ENCODE results near the gene DCT.

Gene DCT

DNA sequence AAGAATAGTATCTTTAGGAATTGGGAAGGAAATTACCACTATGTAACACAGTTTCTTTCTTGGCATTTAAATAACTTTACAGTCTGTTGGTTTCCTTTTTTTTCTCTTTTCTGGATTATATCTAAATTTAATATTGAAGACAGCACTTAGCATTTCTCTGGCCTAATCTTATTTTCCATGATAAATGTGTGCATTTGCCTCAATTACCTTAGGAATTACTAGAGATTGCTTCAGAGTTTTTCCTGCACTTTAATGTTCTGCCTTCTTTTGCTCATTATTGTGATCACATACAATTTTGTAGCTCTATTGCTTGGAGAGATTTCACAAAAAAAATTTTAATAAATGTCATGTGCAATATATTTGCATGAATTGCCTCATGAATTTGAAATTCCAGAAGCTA, 25.1 kb downstream of the DCT start:
- no peak for DNase-seq (ENCODE audit: low read depth)

DNA sequence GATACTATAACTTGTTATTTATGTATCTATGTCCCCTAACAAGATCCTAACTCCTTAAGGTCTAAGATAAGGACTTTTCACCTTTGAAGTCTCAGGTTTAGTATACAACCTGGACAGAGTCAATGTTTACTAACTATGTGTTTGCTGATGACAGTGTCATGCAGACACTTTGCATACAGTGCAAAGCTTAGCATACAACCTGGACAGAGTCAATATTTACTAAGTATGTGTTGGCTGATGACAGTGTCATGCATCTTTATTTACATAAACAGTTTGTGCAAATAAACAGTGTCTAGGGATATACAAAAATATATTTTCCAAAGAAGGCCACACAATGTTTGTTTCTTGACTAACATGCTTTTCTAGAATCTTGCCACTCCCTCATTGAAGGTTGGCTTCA, 34.7 kb downstream of the DCT start:
- no peak for DNase-seq (ENCODE audit: low read depth)

DNA sequence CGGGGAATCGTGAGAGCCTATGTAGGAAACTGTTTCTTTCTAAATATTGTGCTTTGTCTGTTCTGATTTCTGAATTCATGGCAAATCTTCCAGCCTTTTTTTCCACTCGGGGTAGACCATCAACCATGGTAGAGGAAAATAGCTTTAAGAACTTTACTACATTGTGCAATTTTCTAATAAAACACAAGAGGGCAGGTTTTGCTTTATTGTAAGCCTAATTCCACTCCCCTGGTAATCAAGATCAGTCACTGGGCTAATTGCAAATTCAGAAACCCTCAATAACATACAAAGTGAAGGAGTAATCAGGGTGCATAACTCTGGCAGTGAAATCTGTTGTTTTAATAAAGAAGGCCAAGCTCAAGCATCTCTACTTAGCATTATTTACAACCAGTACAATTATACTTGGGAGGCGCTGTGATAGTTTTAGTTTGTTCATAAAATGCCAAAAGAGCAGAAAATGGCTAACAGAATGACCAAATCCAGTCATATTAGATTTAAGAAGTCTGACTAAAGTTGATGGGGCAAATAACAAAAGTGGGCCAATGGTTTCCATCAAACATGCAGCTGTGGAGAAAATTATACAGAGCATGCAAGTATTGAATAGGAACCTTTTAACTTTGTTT, 43.8 kb downstream of the DCT start:
- DNase-seq (ENCODE audit: low read depth), result no peak

DNA sequence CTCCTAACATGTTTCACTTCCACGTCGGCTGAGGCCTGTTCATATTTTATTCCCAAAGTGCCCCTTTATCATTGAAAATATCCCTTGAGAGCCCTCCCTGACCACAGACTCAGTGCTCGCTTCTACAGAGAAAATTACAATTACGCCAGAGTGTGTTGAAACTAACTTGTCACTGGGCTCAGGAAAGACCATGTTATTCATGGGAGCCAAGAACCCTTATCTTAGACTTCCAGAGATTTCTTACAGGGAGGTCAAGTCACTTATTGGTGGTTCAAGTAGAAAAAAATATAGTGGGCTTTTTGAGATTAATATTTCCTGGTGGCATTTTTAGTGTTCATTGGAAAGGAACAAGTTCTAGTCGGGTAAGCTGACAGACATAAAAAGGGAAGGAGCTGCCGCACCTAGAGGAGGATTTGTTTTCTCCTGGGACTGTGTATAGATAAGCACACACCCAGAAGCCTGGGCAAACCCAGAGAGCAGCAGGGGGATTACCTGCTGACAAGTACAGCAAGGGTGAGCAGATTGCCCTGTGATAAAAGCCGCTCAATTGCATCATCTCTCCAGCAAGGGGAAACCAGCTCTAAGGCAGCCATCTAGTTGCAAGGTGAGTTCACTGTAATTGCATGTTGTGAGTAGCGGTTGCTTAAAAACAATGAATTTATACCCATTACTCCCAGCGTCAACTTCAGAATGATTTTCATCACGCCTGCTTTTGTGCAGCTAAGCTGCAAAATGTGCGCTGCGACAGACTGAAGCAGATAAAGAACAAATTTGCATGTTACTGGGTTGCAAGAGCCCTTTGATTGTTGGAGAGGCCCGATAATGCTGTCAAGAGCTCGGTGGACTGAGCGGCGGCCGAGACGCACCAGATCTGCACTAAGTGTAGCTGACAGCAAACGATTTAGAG, 46.2 kb downstream of the DCT start:
- no peak for DNase-seq (ENCODE audit: low read depth)

DNA sequence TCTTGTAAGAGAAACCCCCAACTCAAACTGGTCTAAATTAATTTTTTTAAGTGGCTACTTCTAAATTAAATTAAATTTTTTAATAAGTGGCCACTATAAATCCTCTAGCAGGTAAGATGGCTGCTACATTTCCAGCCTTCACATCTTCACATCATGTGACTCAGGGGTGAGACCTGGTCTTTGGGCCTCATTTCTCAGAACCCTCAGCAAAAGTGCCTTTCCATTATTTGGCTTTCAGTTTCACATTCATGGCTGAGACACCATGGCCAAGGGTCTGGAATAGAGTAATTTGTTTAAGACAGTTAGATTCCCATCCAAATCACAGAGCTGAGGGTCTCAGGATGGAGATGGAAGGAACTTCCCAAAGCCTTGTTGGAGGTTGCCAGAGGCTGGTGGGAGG, 47.5 kb downstream of the DCT start:
- DNase-seq (ENCODE audit: low read depth), result no peak

DNA sequence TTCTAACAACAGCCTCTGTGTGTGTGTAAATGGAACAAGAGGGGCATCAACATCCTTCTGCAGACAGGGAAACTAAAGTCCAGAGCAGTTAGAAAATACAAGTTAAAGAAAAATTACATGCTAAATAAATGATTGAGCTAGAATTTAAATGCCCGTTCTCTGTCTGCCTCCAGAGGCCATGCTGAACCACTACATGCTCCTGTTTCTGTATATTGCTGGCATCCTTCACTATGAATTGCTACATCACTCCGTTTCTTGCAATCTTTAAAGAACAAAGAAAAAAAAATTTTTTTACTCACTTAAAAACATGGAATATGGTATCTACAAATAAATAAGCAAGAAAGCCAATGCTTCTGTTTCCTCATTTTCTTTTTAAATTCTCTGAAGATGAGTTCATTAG, 47.9 kb downstream of the DCT start:
- DNase-seq (ENCODE audit: low read depth), result no peak

DNA sequence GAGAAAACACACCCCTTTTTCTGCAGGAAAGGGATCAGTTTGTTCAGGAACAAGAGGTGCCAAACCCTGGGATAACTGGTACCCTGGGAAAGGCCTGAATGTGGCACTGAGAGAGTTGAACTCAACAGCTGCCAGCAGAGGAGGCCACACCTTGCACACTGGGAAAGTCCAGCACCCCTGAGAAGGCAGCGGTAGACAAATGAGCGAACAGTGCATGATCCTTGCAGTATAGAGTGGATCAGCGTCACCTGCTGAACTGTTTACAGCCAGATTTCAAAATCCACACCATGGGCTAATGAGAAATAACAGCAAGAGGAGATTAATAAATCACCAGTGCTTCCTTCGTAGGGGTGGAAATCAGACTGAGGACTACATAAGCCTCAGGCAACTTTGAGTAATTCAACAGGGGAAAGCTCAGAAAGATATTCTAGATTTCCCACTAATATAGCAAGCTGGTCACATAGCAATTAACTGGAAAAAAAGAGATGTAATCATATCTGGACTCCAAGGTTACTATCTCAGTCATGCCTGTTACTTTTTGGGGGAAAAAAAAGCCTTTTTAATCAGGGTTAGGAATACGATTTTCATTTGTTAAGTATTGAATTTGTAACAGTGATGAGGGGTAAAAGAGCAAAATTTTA, 52.0 kb downstream of the DCT start:
- no peak for DNase-seq (ENCODE audit: low read depth)

DNA sequence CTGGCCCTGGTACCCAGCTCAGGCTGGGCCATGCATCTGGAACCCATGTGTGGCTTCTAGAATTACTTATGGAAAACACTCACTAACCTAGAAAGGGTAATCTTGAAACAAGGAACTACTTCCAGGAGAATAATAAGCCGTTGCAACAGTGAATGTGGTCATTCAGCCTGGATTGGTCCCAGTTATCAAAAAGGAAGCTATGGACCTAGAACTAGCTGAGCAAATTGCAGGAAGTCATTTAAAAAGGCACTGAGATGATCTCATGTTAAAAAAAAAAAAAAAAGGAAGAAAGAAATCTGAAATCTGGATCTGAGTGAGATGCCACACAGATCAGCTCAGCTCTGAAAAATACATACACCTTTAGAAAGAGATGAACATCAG, 59.6 kb downstream of the DCT start:
- no peak for DNase-seq (ENCODE audit: low read depth)

DNA sequence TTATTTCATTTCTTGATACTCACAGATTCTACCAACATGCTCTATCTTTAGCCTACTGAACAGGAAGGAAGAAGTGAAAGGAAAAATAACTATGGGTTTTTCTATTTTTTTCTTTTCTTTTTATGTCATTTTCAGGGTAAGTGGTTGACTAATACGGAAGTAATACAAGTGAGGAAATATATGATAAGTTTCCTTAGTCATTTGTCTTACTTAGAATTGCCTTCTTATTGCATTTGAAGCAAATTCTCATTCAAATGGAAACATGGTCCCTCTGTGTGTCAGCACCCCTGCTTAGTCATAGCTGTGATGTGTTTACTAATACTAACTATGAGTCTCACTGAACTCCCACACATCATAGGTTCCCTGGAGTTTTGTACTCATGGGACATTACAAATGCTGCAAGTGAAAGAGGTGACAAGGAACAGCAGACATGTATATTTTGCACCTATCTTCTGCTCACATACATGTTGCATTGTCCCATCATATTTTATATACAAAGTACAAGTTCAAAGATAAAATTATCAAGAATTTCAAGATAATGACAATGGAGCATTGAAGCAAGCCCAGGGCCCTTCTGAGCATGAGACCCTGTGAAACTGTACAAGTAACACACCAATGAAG, 60.1 kb downstream of the DCT start:
- peak; percentile 10 for DNase-seq (ENCODE audit: low read depth)

DNA sequence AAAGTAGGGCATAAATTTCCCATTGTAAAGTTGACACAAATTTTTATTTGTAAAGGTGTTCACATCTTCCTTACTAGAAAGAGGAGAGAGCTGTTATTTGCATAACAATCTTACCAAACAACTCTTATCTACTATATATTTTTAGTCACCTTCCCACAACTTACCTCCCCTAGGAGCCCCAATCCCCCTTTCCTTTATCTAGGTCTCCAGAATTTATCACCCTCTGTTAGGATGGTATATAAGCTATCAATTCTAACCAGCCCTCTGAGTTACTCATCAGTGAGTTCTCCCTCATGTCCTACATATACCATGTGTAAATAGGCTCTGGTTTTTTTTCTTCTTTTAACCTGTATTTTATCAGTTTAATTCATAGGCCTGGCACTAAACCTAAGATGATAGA, 62.2 kb downstream of the DCT start:
- no peak for DNase-seq (ENCODE audit: low read depth)

DNA sequence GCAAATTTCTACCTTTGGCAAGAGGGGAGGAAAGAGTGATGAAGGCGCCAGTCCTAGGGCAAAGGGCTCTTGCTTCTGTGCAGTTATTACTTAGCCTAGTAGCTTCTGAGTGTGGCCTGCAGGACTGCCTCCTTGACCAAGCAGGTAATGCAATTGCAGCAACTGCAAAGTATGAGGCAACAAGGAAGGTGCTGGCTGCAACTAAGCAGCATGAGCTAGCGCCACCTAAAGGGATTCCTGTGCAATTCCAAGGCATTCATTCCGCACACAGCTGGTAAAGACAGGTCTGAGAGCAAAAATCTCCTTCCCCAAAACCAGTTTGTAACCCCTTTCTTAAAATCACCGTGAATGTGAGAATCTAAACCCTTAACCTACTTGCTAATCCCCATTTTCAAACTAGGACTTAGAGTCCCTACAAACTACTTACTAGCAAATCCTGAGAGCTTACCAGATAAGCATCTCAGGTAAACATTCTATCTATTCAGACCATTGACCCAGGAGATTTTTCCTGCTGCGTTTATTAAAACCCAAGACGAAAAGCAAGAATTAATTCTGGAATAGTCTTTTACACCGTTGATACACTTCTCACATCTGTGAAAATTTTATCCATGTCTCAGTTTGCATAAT, 62.9 kb downstream of the DCT start:
- DNase-seq (ENCODE audit: low read depth), result no peak

DNA sequence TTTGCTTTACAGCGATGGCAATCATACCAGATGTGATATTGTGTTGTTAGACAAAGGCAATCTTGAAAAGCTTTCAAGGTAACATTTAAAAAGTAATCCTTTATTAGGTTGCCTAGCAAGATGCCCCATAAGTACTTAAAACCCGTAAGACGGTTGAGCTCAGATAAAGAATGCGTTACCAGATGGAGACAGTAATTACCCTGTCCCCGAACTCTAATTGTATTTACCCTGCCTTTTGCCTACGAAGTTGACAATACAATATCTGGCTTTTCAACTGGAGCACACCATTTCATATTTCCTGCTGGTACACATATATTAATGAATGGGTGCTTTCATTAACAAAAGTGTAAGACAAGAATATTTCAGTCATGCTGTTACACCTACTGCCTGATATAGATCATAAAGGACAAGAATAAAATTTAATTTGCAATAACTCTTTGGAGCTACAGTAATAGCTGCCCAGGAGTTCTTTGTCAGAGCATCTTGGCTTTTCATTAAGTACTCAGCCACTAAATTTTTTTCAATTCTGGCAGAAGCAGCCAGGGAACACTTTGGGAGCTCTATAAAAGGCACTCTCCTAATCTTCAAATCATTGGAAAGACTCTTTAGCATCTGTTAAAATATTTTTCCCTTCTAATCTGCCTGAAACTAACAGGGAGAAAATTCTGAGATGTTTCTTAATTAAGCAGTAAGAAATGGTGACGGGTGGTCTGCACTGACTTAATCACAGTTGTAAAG, 63.8 kb downstream of the DCT start:
- DNase-seq (ENCODE audit: low read depth), result no peak

DNA sequence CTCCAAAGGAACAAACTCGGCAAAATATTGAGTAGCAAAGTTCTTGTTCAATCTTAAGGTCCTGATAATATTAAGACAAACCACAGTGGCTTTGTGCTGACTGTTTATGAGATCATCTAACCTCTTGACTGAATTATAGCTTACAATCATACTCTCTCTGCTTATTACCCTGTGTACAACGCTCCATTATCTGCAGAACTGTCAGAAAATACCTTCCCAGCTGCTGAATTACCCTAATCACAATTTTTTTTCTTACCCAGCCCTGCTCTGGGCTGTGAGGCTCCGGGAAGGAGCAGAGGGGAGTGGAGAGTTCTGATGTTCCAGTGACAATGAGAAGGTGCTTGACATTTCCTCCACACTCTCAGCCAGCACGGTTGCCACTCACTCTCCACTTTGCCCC, 64.8 kb downstream of the DCT start:
- DNase-seq (ENCODE audit: low read depth), result no peak

DNA sequence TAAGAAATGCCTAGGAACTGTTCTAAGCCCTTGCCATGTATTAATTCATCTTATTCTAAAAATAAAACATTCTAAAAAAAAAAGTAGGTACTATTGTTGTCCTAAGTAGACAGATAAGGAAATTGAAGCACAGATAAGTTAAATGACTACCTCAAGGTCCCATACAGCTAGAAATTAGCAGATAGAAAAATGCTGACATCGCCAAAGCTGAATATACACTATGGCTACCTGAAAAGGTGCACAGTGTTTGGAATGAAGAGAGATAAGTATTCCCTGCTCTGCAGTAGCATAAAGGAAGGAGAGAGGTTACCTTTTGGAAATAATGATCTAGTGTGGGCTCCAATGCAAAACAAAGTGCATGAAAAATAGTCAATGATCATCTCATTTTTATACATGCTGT, 65.3 kb downstream of the DCT start:
- no peak for DNase-seq (ENCODE audit: low read depth)

DNA sequence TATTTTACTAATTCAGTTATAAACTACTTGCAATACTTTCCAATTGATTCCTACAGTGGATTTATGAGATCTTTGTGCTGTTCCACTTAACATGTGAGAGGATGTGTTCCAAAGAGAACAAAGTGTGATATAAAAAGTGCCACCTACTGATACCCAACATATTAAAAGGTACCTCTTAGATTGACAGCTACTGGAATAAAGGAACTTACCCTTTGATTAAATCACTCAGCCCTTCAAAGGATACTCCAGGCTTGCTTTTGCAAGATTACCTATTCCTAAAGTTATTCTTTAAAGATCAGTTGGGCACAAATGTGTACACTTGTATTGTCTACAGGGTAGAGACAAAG, 65.9 kb downstream of the DCT start:
- no peak for DNase-seq (ENCODE audit: low read depth)

DNA sequence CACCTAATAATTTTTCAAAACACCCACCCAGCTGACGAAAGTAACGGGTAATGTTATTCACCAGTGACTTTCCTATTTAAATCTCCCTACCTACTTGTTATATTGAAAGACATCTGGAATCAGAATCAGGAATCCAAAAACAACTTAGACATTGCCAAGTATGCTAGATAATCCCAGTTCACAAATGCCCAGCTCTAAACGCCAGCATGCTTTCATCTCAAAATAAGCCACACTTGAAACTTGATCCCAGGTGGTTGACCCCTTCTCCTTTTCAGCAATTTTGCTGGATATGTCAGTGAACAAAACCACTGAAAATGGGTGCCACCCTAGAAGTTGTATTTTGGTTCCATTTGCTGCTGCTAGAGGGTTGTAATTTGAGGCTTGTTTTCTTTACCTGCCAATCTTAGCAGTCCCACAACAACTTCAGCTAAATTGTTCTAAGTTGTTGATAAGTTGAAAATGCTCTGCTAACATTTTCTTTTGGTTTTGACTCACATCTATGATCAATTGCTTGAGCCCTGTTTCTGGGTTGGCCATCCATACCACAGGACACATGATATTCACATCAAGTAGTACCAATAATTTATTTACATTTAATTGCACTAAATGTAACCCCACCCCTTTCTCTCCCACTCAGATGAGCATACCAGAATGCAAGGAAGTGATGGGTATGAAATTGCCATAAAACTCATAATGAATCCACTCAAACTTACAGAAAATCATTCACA, 66.4 kb downstream of the DCT start:
- DNase-seq (ENCODE audit: low read depth), result no peak

DNA sequence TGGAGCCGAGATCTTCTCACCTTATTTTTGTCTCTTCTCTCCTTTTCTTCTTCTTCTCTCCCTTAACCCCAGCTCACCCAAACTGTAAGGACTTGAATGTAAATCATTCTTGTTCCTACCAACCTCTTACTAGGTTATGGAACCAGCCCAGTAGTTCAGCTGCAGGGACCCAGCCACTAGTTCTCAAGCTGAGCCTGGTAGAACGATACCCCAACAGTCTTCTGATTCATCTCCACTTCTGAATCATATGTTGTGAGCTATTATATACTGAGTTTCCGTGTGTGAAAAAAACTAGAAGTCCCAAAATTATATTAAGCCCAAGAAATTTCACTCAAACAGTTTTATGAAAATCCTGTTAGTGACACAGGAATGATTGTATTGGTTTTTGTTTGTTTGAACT, 67.7 kb downstream of the DCT start:
- no peak for DNase-seq (ENCODE audit: low read depth)

DNA sequence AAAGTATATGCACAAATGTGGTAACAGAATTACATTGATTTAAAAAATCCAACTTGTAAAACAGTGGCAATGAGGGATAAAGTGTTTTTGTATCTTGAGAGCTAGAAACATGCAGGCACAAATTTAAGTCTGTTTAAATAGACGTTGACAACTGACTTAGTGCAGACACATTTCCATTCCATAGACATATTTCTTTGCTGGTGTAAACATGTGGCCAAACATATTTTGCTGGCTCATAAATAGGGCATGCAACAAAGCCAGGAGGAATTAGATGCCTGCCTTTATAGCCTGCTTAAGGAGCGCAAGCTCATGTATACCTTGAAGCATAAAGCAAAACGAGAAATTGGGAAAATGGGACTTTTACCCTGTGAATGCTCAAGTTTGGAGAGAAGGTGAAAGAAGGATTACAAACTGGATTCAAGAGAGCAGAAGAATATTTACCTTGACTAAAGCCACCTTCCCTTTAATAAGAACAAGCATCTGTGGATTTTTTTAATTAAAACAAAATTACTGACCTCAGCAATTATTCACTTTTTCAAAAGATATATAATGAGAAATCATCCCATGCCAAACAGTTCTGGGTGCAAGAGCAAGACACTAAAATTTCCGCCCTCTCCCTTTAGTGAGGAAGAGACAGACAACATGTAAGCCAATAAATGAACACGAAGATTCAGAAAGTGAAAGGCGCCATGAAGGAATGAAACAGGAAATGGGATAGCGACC, 71.0 kb downstream of the DCT start:
- DNase-seq (ENCODE audit: low read depth), result no peak

DNA sequence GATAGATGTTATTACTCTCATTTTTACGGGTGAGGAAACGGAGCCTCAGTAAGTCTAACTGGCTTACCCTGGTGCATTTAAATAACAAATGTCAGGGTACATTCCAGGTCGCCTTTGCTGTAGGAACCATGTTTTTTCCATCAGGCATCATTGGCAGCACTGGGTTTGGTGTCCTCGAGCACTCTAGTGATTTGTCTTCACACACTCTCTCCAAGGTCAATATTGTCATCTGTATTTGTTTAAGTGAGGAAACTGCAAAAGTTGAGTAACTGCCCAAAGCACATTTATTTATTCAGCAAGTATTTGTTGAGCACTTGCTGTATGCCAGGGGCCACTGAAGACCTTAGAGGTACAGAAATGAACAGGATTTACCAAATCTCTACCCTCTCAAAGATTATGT, 78.6 kb downstream of the DCT start:
- DNase-seq (ENCODE audit: low read depth), result no peak

DNA sequence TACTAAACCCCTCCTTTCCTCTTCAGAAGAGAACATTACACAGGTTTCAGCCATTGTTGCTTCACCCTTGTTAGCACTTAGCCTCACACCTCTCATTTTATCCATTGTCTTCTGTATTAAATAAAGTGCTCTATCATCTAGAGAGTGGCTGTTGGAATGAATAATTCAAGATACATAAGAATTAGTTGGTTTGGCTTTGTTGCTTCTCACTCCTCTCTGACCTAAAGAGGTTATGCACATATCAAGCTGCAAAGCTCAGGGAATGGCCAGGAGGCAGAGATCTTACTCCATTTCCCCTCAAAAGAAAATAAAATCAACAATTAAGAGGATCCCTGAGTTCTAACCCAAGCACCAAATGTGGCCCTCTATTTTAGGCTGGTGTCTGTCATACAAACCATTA, 79.7 kb downstream of the DCT start:
- DNase-seq (ENCODE audit: low read depth), result no peak

DNA sequence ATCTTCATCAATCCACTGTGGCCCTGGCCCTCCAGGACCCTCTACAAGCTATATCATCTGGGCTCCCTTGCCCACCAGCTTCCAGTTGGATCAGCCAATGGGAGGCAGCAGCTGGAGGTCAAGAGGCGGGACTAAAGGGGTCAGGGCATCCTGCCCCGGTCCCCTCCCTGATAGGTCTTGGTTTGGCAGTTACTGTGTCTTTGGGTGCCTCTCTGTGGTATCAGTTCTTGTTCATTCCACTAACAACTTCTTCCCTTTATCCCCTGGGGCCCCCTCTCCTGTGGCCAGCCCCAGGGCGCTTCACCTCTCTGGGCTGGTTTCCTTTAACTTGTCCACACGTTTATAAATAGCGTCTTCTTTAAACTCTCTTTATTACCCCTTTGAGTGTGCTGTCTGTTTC, 83.6 kb downstream of the DCT start:
- no peak for DNase-seq (ENCODE audit: low read depth)

Measured in activated gamma-delta T cell treated with anti-CD3 and anti-CD28 coated beads, Interleukin-2, amount 50 U/mL, for 16 hours (primary cell).